Stimulated activated naive CD8-positive, alpha-beta T cell treated with anti-CD3 and anti-CD28 coated beads, Interleukin-15, amount 100 ng/mL, for 72 hours (primary cell): ENCODE measurements around the gene CDK6.

Source experiments
- ATAC-seq: fragments of 150-1000 bp; cut with Tn5 transposase; 2 replicates; pipeline ENCODE4 v1.10.0; 2021; ENCODE audit warnings: mild to moderate bottlenecking, moderate library complexity
- DNase-seq, 2 donors: peaks; one replicate each; pipeline ENCODE4 v3.0.0; 2021 to 2022
- H3K27ac Mint-ChIP-seq, 2 donors: one replicate each; pipeline ENCODE4 v1.8.0; 2022; ENCODE audit warnings: mild to moderate bottlenecking in 2 of 2, mixed read lengths in 2 of 2, moderate library complexity in 2 of 2
- H3K27me3 Mint-ChIP-seq: one replicate; pipeline ENCODE4 v1.8.0; 2022; ENCODE audit warnings: mixed read lengths
- H3K4me1 Mint-ChIP-seq: one replicate; pipeline ENCODE4 v1.8.0; 2022; ENCODE audit warnings: mild to moderate bottlenecking, mixed read lengths
- H3K4me3 Mint-ChIP-seq, 2 donors: one replicate each; pipeline ENCODE4 v1.8.0; 2022; ENCODE audit warnings: mild to moderate bottlenecking in 2 of 2, mixed read lengths in 2 of 2, moderate library complexity in 1 of 2
- H3K9me3 Mint-ChIP-seq, 2 donors: one replicate each; pipeline ENCODE4 v1.8.0; 2022; ENCODE audit warnings: mixed read lengths in 2 of 2

The CDK6 gene

DNA sequence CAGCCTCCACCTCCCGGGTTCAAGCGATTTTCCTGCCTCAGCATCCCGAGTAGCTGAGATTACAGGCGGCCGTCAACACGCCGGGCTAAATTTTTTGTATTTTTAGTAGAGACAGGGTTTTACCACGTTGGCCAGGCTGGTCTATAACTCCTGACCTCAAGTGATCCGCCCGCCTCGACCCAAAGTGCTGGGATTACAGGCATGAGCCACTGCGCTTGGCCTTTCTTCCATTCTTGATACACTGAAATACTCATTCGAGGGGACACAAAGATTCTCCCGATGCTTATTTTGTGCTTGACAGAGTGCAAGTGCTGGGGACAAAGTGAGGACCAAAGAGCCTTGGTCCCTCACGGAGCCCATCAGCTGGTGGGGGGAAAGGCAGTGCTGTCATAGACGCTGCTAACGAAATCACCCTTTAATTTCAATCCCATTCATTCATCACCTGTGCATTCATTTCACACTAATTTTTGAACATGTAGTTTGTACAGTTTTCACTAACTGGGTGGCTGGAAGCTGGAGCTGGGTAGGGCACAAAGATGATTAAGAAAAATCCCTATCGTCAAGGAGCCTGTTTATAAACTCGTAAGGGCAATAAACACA lies 245.6 kb downstream of the CDK6 start:
- DNase-seq (no peak), ATAC-seq (no peak)
- peaks cover 8% of the 10 kb centered on the region for H3K27me3 Mint-ChIP-seq
- H3K27ac Mint-ChIP-seq: no peak overlapping the region
- peaks cover 35% of the 10 kb centered on the region for H3K4me1 Mint-ChIP-seq
- H3K9me3 Mint-ChIP-seq: no peaks in the 10 kb centered on the region
- H3K4me3 Mint-ChIP-seq: peak overlapping the region; percentile 89 to 97

DNA sequence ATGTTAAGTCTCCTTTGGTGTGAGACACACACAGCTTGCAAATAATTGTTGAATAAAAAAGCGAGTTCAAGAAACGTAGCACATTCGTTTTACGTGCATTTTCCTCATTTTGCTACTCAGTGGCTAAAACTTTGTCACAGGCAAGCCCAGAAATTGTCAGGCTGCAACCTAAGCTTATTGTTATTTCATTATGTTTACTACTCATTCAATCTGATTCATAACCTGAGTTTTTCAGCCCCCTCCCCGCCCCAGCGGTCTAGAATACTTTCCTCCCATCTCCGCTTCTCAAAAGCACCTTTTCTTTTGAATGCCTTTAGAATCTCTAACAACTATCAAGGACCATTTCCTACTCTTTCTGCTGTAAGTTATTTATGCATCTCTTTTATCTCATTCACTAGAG lies 247.3 kb downstream of the CDK6 start:
- peak overlapping the region; percentile 96 to 98 for H3K27ac Mint-ChIP-seq
- DNase-seq (no peak), ATAC-seq (no peak)
- H3K27me3 Mint-ChIP-seq: peaks cover 8% of the 10 kb centered on the region
- peaks cover 0 to 4% of the 10 kb centered on the region in 2 donors for H3K9me3 Mint-ChIP-seq
- H3K4me3 Mint-ChIP-seq: peak overlapping the region; percentile 89 to 97
- H3K4me1 Mint-ChIP-seq: peaks cover 47% of the 10 kb centered on the region

GRCh38 chr7:92588561-92588960 lies 247.8 kb downstream of the CDK6 start:
- Mint-ChIP-seq H3K9me3 (peaks cover 0 to 4% of the 10 kb centered on the region in 2 donors), H3K4me3 (peak overlapping the region; percentile 89 to 97), H3K27me3 (peaks cover 8% of the 10 kb centered on the region), H3K27ac (peak overlapping the region in 1 of 2 donors; percentile 24), H3K4me1 (peaks cover 47% of the 10 kb centered on the region)
- DNase-seq (no peak), ATAC-seq (no peak)

- peaks cover 57% of the 10 kb centered on the region for H3K4me1 Mint-ChIP-seq
- no peak for ATAC-seq
- H3K27ac Mint-ChIP-seq: peak overlapping the region; percentile 17 to 78
- H3K9me3 Mint-ChIP-seq: peaks cover 0 to 4% of the 10 kb centered on the region in 2 donors
- peak overlapping the region; percentile 5 to 58 for H3K4me3 Mint-ChIP-seq
- DNase-seq: no peak
- H3K27me3 Mint-ChIP-seq: peaks cover 4% of the 10 kb centered on the region
These were observed 249.5 kb downstream of the CDK6 start for GRCh38 chr7:92586841-92587240.

DNA sequence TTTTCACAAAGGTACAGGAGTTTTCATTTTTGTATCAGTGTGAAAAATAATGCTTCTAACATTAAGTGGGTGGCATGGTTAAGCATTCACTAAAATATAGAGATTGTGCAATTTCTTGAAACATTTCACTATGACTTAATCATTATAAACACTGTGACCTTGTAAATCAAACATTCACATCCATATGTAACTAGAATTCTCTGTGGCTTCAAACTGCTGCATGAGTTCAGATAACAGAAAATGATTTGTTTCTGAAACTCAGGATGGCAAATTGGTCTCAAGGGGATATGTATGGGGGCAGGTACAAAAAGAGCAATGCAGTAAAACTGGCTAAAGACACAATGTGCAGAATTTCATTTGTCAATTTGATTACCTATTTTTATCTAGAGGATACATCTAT lies 250.0 kb downstream of the CDK6 start:
- DNase-seq (no peak), ATAC-seq (no peak)
- no peaks in the 10 kb centered on the region for H3K27me3 Mint-ChIP-seq
- H3K4me3 Mint-ChIP-seq: peak overlapping the region; percentile 5 to 58
- H3K27ac Mint-ChIP-seq: peak overlapping the region in 1 of 2 donors; percentile 17
- peaks cover 0 to 4% of the 10 kb centered on the region in 2 donors for H3K9me3 Mint-ChIP-seq
- peaks cover 57% of the 10 kb centered on the region for H3K4me1 Mint-ChIP-seq

- ATAC-seq: no peak
- H3K9me3 Mint-ChIP-seq: peaks cover 0 to 4% of the 10 kb centered on the region in 2 donors
- DNase-seq: no peak
- H3K4me3 Mint-ChIP-seq: peak overlapping the region in 1 of 2 donors; percentile 13
- H3K4me1 Mint-ChIP-seq: peaks cover 57% of the 10 kb centered on the region
- no peak overlapping the region for H3K27ac Mint-ChIP-seq
- H3K27me3 Mint-ChIP-seq: no peaks in the 10 kb centered on the region
These were observed 251.4 kb downstream of the CDK6 start for GRCh38 chr7:92584953-92585352.

GRCh38 chr7:92582948-92583347 lies 253.4 kb downstream of the CDK6 start:
- ATAC-seq: no peak
- peaks cover 41% of the 10 kb centered on the region for H3K4me1 Mint-ChIP-seq
- DNase-seq: no peak
- H3K27ac Mint-ChIP-seq: no peak overlapping the region
- H3K27me3 Mint-ChIP-seq: no peaks in the 10 kb centered on the region
- peaks cover 0 to 4% of the 10 kb centered on the region in 2 donors for H3K9me3 Mint-ChIP-seq
- H3K4me3 Mint-ChIP-seq: no peak overlapping the region

DNA sequence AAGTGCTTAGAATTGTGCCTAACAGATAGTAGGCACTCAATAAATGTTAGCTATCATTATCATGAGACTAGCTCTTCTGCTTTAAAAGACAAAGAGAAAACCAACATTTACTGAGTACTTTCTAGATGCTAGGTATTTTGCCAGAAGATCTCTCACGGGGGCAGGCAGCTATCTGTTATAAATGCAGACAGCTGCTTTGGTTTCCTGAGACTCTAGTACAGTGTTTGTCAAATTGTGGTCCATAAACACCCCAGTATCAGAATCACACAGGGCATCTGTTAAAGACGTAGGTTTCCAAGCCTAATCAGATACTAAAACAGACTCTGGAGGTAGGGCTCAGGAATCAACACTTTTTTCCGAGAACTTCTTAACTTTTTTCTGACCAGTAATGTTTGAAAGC lies 260.1 kb downstream of the CDK6 start:
- no peaks in the 10 kb centered on the region for H3K27me3 Mint-ChIP-seq
- no peak overlapping the region for H3K4me3 Mint-ChIP-seq
- DNase-seq (no peak), ATAC-seq (no peak)
- H3K4me1 Mint-ChIP-seq: no peaks in the 10 kb centered on the region
- H3K9me3 Mint-ChIP-seq: no peaks in the 10 kb centered on the region
- H3K27ac Mint-ChIP-seq: no peak overlapping the region

- no peak overlapping the region for H3K4me3 Mint-ChIP-seq
- no peak overlapping the region for H3K27ac Mint-ChIP-seq
- ATAC-seq: no peak
- no peak for DNase-seq
- no peaks in the 10 kb centered on the region for H3K9me3 Mint-ChIP-seq
- H3K4me1 Mint-ChIP-seq: no peaks in the 10 kb centered on the region
- H3K27me3 Mint-ChIP-seq: no peaks in the 10 kb centered on the region
These were observed 267.2 kb downstream of the CDK6 start for GRCh38 chr7:92569137-92569536.

DNA sequence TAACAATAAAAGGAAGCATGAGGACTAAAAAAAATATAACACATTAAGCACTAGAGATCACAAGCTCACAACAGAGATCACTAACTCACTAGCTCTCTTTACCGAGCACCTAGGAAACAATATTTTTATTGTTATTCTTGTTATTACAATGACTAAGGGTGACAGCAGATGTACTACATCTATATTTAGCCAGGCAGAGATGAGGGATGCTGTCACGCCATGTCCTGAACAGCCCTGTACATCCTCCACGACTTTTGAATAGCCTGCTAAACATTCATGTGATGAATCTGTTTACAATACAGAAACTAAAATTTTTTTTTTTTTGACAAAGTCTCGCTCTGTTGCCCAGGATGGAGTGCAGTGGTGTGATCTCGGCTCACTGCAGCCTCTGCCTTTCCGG lies 268.9 kb downstream of the CDK6 start:
- Mint-ChIP-seq H3K4me1 (no peaks in the 10 kb centered on the region), H3K27ac (no peak overlapping the region), H3K9me3 (no peaks in the 10 kb centered on the region), H3K27me3 (no peaks in the 10 kb centered on the region), H3K4me3 (no peak overlapping the region)
- ATAC-seq (no peak), DNase-seq (no peak)

DNA sequence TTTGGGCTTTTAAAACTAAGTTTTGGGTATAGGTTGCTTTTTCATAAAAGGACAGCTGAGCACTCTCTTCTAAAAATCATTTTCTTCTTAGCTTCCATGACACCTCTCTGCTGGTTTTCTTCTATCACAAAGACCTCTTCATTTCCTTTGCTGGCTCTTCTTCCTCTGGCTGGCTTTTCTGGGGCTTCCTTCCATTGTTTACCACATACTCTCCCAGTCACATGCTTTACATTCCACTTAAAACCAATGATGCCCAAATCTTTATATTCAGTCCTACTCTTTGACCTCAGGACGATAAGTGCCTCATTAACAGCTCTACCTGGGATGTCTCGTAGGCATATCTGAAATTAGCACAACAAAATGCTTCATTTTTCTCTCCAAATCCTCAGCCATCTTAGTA lies 273.0 kb downstream of the CDK6 start:
- no peaks in the 10 kb centered on the region for H3K4me1 Mint-ChIP-seq
- H3K27ac Mint-ChIP-seq: peak overlapping the region; percentile 6 to 52
- no peaks in the 10 kb centered on the region for H3K27me3 Mint-ChIP-seq
- H3K9me3 Mint-ChIP-seq: no peaks in the 10 kb centered on the region
- no peak for ATAC-seq
- no peak for DNase-seq
- H3K4me3 Mint-ChIP-seq: no peak overlapping the region

GRCh38 chr7:92560602-92561001 lies 275.8 kb downstream of the CDK6 start:
- H3K4me3 Mint-ChIP-seq: no peak overlapping the region
- ATAC-seq (no peak), DNase-seq (no peak)
- H3K27ac Mint-ChIP-seq: no peak overlapping the region
- H3K9me3 Mint-ChIP-seq: no peaks in the 10 kb centered on the region
- H3K4me1 Mint-ChIP-seq: no peaks in the 10 kb centered on the region
- H3K27me3 Mint-ChIP-seq: no peaks in the 10 kb centered on the region

DNA sequence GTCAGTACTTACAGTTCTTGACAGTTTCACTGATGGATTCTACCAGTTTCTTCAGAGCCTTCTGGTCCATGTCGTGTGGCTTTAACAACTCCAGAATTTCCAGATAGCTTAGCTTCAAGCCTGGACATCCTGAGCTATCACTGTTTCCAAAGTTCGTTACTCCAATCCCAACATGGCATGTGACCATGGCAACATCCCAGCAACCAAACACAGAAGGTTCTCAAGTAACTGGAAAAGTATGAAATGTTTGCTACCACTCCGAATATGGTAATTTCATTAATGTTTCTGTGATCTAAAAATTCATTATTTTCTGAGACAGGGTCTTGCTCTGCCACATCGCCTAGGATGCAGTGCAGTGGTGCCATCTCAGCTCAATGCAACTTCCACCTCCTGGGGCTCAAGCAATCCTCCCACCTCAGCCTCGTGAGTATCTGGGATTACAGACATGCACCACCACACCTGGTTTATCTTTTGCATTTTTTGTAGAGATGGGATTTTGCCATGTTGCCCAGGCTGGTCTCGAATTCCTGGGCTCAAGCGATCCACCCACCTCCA lies 278.5 kb downstream of the CDK6 start:
- H3K9me3 Mint-ChIP-seq: no peaks in the 10 kb centered on the region
- no peak overlapping the region for H3K27ac Mint-ChIP-seq
- DNase-seq (no peak), ATAC-seq (no peak)
- no peaks in the 10 kb centered on the region for H3K4me1 Mint-ChIP-seq
- H3K4me3 Mint-ChIP-seq: no peak overlapping the region
- H3K27me3 Mint-ChIP-seq: no peaks in the 10 kb centered on the region

DNA sequence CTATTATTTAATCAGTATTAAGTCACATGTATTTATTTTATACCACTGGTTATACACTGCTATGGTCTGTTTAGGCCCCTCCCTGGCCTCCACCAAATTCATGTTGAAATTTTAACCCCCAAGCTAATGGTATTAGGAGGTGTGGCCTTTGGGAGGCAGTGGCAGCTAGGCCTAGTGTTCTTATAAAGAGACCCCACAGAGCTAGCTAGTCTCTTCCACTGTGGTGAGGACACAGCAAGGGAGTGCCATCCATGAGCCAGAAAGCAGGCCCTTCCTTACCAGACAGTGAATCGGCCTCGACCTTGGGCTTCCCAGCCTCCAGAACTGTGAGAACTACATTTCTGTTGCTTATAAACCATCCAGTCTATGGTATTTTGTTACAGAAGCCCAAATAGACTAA lies 279.1 kb downstream of the CDK6 start:
- Mint-ChIP-seq H3K9me3 (no peaks in the 10 kb centered on the region), H3K4me1 (no peaks in the 10 kb centered on the region), H3K27me3 (no peaks in the 10 kb centered on the region), H3K4me3 (no peak overlapping the region), H3K27ac (no peak overlapping the region)
- DNase-seq: no peak
- peak; percentile 18 for ATAC-seq
